ENCODE results near the gene SND1.

- no peak for TF ChIP-seq ZBTB33 (IDR thresholded peaks at IDR 0.05)
- TF ChIP-seq MAX (IDR thresholded peaks at IDR 0.05), result no peak
- no peak for TF ChIP-seq CTCF (IDR thresholded peaks at IDR 0.05; ENCODE audit: low read depth, low read length, missing input control)
- TF ChIP-seq EGR1 (IDR thresholded peaks at IDR 0.05; ENCODE audit: low read depth in 2 of 2), result no peak
- TF ChIP-seq JUND (IDR thresholded peaks at IDR 0.05), result no peak
- TF ChIP-seq TAF1 (conservative IDR thresholded peaks at IDR 0.05), result no peak
- no peak for TF ChIP-seq RAD21 (IDR thresholded peaks at IDR 0.05)
Observed at GRCh38 chr7:127916735-127917134, 264.7 kb downstream of the SND1 start.

Measured in liver (tissue), 3 donors.